Uterus (tissue), 2 donors: ENCODE measurements around the gene VWC2L.

Experiments
- POLR2A ChIP-seq, 2 donors: fragments of 450-650 bp; IDR thresholded peaks; one replicate each; pipeline ENCODE4 v1.6.1; 2016; ENCODE audit warnings: antibody characterized with exemption in 2 of 2, mild to moderate bottlenecking in 1 of 2, moderate library complexity in 1 of 2
- TF ChIP-seq, protein P1 (sequence below), 4 experiments: fragments of 200-600 bp in 2 of 4; fragments of 450-650 bp in 2 of 4; sonication (generic) in 2 of 4; IDR thresholded peaks; one replicate each; pipeline ENCODE4 v1.5.1; 2016 to 2019; ENCODE audit warnings: antibody characterized with exemption in 4 of 4, mild to moderate bottlenecking in 2 of 4, moderate library complexity in 1 of 4

DNA sequence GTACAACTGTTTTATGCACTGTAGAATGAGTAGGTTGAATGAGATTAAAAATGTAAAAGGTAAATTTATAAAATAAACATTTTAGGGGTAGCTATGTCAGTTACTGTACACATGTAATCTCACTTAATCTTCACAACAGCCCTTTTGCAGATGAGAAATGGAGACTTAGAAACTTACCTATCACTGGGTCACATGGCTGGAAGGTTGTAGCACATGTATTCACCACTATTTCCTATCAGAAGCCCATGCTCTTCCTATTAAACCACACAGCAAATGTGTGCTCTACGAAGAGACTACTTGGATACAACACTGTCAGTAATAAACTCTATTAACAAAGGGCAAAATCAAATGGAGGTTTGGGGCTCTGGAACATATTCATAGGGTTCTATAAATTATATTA, 60.5 kb downstream of the VWC2L start:
- no peak for TF ChIP-seq POLR2A (IDR thresholded peaks at IDR 0.05)
- TF ChIP-seq, protein P1, sequence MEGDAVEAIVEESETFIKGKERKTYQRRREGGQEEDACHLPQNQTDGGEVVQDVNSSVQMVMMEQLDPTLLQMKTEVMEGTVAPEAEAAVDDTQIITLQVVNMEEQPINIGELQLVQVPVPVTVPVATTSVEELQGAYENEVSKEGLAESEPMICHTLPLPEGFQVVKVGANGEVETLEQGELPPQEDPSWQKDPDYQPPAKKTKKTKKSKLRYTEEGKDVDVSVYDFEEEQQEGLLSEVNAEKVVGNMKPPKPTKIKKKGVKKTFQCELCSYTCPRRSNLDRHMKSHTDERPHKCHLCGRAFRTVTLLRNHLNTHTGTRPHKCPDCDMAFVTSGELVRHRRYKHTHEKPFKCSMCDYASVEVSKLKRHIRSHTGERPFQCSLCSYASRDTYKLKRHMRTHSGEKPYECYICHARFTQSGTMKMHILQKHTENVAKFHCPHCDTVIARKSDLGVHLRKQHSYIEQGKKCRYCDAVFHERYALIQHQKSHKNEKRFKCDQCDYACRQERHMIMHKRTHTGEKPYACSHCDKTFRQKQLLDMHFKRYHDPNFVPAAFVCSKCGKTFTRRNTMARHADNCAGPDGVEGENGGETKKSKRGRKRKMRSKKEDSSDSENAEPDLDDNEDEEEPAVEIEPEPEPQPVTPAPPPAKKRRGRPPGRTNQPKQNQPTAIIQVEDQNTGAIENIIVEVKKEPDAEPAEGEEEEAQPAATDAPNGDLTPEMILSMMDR (IDR thresholded peaks at IDR 0.05), result no peak
